OCI-LY1 (cell line): Measurements from ENCODE around the gene PIP4K2B.

Experiments used
- H2AFZ ChIP-seq: fragments of 200-600 bp; sonication (generic), shearing (Covaris generic); 2 replicates; pipeline ENCODE4 v1.6.0; 2014; ENCODE audit warnings: antibody characterized with exemption, mild to moderate bottlenecking, low read length
- H3F3A ChIP-seq: fragments of 200-600 bp; sonication (generic), shearing (Covaris generic); 2 replicates; pipeline ENCODE4 v1.6.0; 2014; ENCODE audit warnings: mild to moderate bottlenecking, antibody characterized with exemption, low read length, moderate library complexity; ENCODE audit not compliant: insufficient read depth
- H3K27ac ChIP-seq: fragments of 200-600 bp; sonication (generic); 2 replicates; pipeline ENCODE4 v1.5.1; 2014; ENCODE audit warnings: low read length, mixed run types, mild to moderate bottlenecking, low read depth; ENCODE audit not compliant: poor library complexity, severe bottlenecking
- H3K27me3 ChIP-seq: fragments of 200-600 bp; sonication (generic); 2 replicates; pipeline ENCODE4 v1.6.0; 2014; ENCODE audit warnings: antibody characterized with exemption, mild to moderate bottlenecking, low read length, moderate library complexity; ENCODE audit not compliant: insufficient read depth
- H3K36me3 ChIP-seq: fragments of 200-600 bp; sonication (generic); 2 replicates; pipeline ENCODE4 v1.6.1; 2014; ENCODE audit warnings: mild to moderate bottlenecking, antibody characterized with exemption, low read length, moderate library complexity, mixed read lengths; ENCODE audit not compliant: insufficient read depth
- H3K4me1 ChIP-seq: fragments of 200-600 bp; sonication (generic); 2 replicates; pipeline ENCODE4 v1.5.1; 2014; ENCODE audit warnings: mild to moderate bottlenecking, low read length, moderate library complexity; ENCODE audit not compliant: insufficient read depth, severe bottlenecking
- H3K4me2 ChIP-seq: fragments of 200-600 bp; sonication (generic), shearing (Covaris generic); 2 replicates; pipeline ENCODE4 v1.6.1; 2014; ENCODE audit warnings: low read length
- H3K4me3 ChIP-seq: fragments of 200-600 bp; sonication (generic); 2 replicates; pipeline ENCODE4 v1.5.1; 2014; ENCODE audit warnings: low read length, low read depth, mild to moderate bottlenecking, mixed read lengths; ENCODE audit not compliant: poor library complexity, severe bottlenecking
- H3K79me2 ChIP-seq: fragments of 200-600 bp; shearing (Covaris generic); 2 replicates; pipeline ENCODE4 v1.6.1; 2016; ENCODE audit warnings: mixed run types, low read length, mixed read lengths; ENCODE audit not compliant: insufficient read depth
- H3K9ac ChIP-seq: fragments of 200-600 bp; sonication (generic), shearing (Covaris generic); 2 replicates; pipeline ENCODE4 v1.6.1; 2014; ENCODE audit warnings: mild to moderate bottlenecking, low read length, mixed read lengths
- H3K9me2 ChIP-seq: fragments of 200-600 bp; sonication (generic), shearing (Covaris generic); 2 replicates; pipeline ENCODE4 v1.6.1; 2014; ENCODE audit warnings: low read depth, mild to moderate bottlenecking, low read length, mixed read lengths
- H3K9me3 ChIP-seq: fragments of 200-600 bp; shearing (Covaris generic); 2 replicates; pipeline ENCODE4 v1.6.1; 2014; ENCODE audit warnings: low read length, mixed read lengths
- H4K20me1 ChIP-seq: fragments of 200-600 bp; sonication (generic), shearing (Covaris generic); 2 replicates; pipeline ENCODE4 v1.6.0; 2016; ENCODE audit warnings: mild to moderate bottlenecking, low read length; ENCODE audit not compliant: insufficient read depth
- CTCF ChIP-seq: fragments of 200-600 bp; sonication (generic), shearing (Covaris generic); IDR thresholded peaks from 2 replicates; pipeline ENCODE4 v1.5.1; 2017; ENCODE audit warnings: mild to moderate bottlenecking, antibody characterized with exemption, low read length, moderate library complexity, mixed read lengths
- EZH2 ChIP-seq: fragments of 200-600 bp; sonication (generic), shearing (Covaris generic); IDR thresholded peaks from 2 replicates; pipeline ENCODE4 v1.8.0; 2017; ENCODE audit warnings: borderline replicate concordance, mixed run types, mild to moderate bottlenecking, antibody characterized with exemption, low read length, moderate library complexity, mixed read lengths

The PIP4K2B gene

GRCh38 chr17:38740044-38740443 lies 59.3 kb downstream of the PIP4K2B start:
- peaks cover 11% of the 10 kb centered on the region; the same call in 1 of the 2 replicates for H3K27me3 ChIP-seq
- H3K4me3 ChIP-seq, result no peak overlapping the region
- H3K9ac ChIP-seq, result no peak overlapping the region
- no peaks in the 10 kb centered on the region for H3K9me3 ChIP-seq
- TF ChIP-seq CTCF (no peak), EZH2 (no peak)
- no peaks in the 10 kb centered on the region for H3K79me2 ChIP-seq
- H3K36me3 ChIP-seq, result no peaks in the 10 kb centered on the region
- no peak overlapping the region for H2AFZ ChIP-seq
- no peak overlapping the region for H3K4me2 ChIP-seq
- H3K27ac ChIP-seq, result no peak overlapping the region
- no peaks in the 10 kb centered on the region for H4K20me1 ChIP-seq
- H3K9me2 ChIP-seq, result no peaks in the 10 kb centered on the region
- no peaks in the 10 kb centered on the region for H3F3A ChIP-seq
- peaks cover 11% of the 10 kb centered on the region for H3K4me1 ChIP-seq

GRCh38 chr17:38739305-38739704 lies 60.1 kb downstream of the PIP4K2B start:
- H3F3A ChIP-seq, result peaks cover 5% of the 10 kb centered on the region; the same call in 1 of the 2 replicates
- no peaks in the 10 kb centered on the region for H3K36me3 ChIP-seq
- no peak overlapping the region for H3K4me3 ChIP-seq
- no peak overlapping the region for H3K9ac ChIP-seq
- H3K4me1 ChIP-seq, result peaks cover 15% of the 10 kb centered on the region
- H2AFZ ChIP-seq, result no peak overlapping the region
- peaks cover 11% of the 10 kb centered on the region; the same call in 1 of the 2 replicates for H3K27me3 ChIP-seq
- no peaks in the 10 kb centered on the region for H3K9me3 ChIP-seq
- H3K9me2 ChIP-seq, result no peaks in the 10 kb centered on the region
- no peaks in the 10 kb centered on the region for H3K79me2 ChIP-seq
- TF ChIP-seq CTCF, result no peak
- no peak for TF ChIP-seq EZH2
- no peak overlapping the region for H3K27ac ChIP-seq
- H4K20me1 ChIP-seq, result no peaks in the 10 kb centered on the region
- no peak overlapping the region for H3K4me2 ChIP-seq

- TF ChIP-seq CTCF, result no peak
- no peak for TF ChIP-seq EZH2
- Histone ChIP-seq H3K36me3 (no peaks in the 10 kb centered on the region), H3K4me3 (no peak overlapping the region), H3K79me2 (no peaks in the 10 kb centered on the region), H3K9me3 (no peaks in the 10 kb centered on the region), H3F3A (peaks cover 9% of the 10 kb centered on the region; the same call in 1 of the 2 replicates), H2AFZ (no peak overlapping the region), H3K9ac (no peak overlapping the region), H3K4me1 (peaks cover 21% of the 10 kb centered on the region), H3K27me3 (peaks cover 11% of the 10 kb centered on the region; the same call in 1 of the 2 replicates), H3K4me2 (no peak overlapping the region), H3K9me2 (no peaks in the 10 kb centered on the region), H3K27ac (no peak overlapping the region), H4K20me1 (no peaks in the 10 kb centered on the region)
Measured at GRCh38 chr17:38738686-38739085, 60.7 kb downstream of the PIP4K2B start.
